ENCODE results near the gene HSD17B2. TPM values are rescaled to one million over a fixed set of nuclear protein-coding genes. Genes with fewer than 3 reads are reported as not detected.

HSD17B2 gene
- total RNA-seq, 2 donors from 2014 or later, result not detected

DNA sequence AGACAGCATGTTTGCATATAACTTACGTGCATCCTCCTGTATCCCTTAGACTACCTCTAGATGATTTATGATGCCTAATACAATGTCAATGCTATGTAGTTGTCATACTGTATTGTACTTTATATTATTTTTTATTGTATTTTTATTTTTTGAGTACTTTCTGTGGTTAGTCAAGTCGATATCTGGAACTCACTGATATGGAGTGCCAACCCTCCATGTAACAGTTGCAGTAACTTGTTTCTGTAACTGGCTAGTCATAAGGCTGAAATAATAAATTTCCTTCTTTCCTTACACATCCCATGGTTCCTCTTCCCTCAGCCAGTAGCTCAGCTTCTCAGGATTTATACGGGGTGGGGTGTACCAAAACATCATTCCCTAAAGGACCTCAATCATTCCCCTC is 111.5 kb downstream of the HSD17B2 start:
- H3K27me3 ChIP-seq (ENCODE audit: control insufficient read depth, insufficient read depth, low read length, poor library complexity, severe bottlenecking), result no peaks in the 10 kb centered on the region
- no peaks in the 10 kb centered on the region for H3K4me1 ChIP-seq (ENCODE audit: control insufficient read depth, insufficient read depth, low read length)
- no peak overlapping the region for H3K9ac ChIP-seq (ENCODE audit: extremely low read depth, low read length, poor library complexity, severe bottlenecking)
- H3K9me3 ChIP-seq (ENCODE audit: control insufficient read depth, low read length), result peaks cover 6% of the 10 kb centered on the region
- no peak overlapping the region for H3K4me3 ChIP-seq (ENCODE audit: low read length)
- H3K27ac ChIP-seq (ENCODE audit: low read depth, low read length), result no peak overlapping the region
- H3K4me3 Mint-ChIP-seq, result no peak overlapping the region
- H3K9me3 Mint-ChIP-seq, result peaks cover 13% of the 10 kb centered on the region
- no peak overlapping the region for H3K27ac Mint-ChIP-seq
- 65% methylated on average over 3 of the region's 3 CpGs; no CpG with 5 or more reads in 1 of the 2 experiments for WGBS, 2 experiments (ENCODE audit: insufficient coverage in 1 of 2, insufficient read length in 1 of 2)
- TF ChIP-seq, protein P1, sequence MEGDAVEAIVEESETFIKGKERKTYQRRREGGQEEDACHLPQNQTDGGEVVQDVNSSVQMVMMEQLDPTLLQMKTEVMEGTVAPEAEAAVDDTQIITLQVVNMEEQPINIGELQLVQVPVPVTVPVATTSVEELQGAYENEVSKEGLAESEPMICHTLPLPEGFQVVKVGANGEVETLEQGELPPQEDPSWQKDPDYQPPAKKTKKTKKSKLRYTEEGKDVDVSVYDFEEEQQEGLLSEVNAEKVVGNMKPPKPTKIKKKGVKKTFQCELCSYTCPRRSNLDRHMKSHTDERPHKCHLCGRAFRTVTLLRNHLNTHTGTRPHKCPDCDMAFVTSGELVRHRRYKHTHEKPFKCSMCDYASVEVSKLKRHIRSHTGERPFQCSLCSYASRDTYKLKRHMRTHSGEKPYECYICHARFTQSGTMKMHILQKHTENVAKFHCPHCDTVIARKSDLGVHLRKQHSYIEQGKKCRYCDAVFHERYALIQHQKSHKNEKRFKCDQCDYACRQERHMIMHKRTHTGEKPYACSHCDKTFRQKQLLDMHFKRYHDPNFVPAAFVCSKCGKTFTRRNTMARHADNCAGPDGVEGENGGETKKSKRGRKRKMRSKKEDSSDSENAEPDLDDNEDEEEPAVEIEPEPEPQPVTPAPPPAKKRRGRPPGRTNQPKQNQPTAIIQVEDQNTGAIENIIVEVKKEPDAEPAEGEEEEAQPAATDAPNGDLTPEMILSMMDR (conservative IDR thresholded peaks at IDR 0.05), result no peak
- H3K27me3 Mint-ChIP-seq (ENCODE audit: insufficient read depth), result no peaks in the 10 kb centered on the region
- DNase-seq, result no peak
- H3K36me3 ChIP-seq (ENCODE audit: control insufficient read depth, insufficient read depth, low read length), result peaks cover 62% of the 10 kb centered on the region
- peaks cover 53% of the 10 kb centered on the region for H3K36me3 Mint-ChIP-seq (ENCODE audit: low read depth)
- no peaks in the 10 kb centered on the region for H3K4me1 Mint-ChIP-seq

DNA sequence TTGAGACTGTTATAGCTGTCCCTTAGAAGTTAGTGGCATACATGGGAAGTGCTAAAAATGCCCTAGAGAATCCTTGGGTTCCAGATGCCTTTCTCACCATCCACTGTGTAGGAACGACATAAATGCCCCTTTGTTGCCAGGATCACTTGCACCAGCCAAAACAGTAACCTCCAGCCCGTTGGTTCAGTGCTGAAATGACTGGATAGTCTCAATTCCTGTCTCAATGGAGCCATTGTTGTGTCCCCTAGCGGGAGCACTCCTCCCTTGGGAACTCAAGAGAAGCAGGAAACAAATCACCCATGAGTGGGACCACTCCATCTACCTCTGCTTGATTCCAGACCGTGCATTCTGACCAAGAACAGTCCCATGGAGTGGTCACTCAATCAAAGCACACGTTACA is 111.9 kb downstream of the HSD17B2 start:
- H3K4me3 ChIP-seq (ENCODE audit: low read length), result no peak overlapping the region
- Mint-ChIP-seq H3K27me3 (ENCODE audit: insufficient read depth) (no peaks in the 10 kb centered on the region), H3K4me1 (no peaks in the 10 kb centered on the region), H3K36me3 (ENCODE audit: low read depth) (peaks cover 51% of the 10 kb centered on the region), H3K27ac (no peak overlapping the region), H3K9me3 (peaks cover 10% of the 10 kb centered on the region), H3K4me3 (no peak overlapping the region)
- peaks cover 6% of the 10 kb centered on the region for H3K9me3 ChIP-seq (ENCODE audit: control insufficient read depth, low read length)
- H3K27ac ChIP-seq (ENCODE audit: low read depth, low read length), result no peak overlapping the region
- H3K27me3 ChIP-seq (ENCODE audit: control insufficient read depth, insufficient read depth, low read length, poor library complexity, severe bottlenecking), result no peaks in the 10 kb centered on the region
- no peak overlapping the region for H3K9ac ChIP-seq (ENCODE audit: extremely low read depth, low read length, poor library complexity, severe bottlenecking)
- TF ChIP-seq, protein P1 (conservative IDR thresholded peaks at IDR 0.05), result no peak
- peaks cover 62% of the 10 kb centered on the region for H3K36me3 ChIP-seq (ENCODE audit: control insufficient read depth, insufficient read depth, low read length)
- DNase-seq, result no peak
- H3K4me1 ChIP-seq (ENCODE audit: control insufficient read depth, insufficient read depth, low read length), result peaks cover 2% of the 10 kb centered on the region
- 97 to 98% methylated on average over 5 of the region's 5 CpGs for WGBS, 2 experiments (ENCODE audit: insufficient coverage in 1 of 2, insufficient read length in 1 of 2)

DNA sequence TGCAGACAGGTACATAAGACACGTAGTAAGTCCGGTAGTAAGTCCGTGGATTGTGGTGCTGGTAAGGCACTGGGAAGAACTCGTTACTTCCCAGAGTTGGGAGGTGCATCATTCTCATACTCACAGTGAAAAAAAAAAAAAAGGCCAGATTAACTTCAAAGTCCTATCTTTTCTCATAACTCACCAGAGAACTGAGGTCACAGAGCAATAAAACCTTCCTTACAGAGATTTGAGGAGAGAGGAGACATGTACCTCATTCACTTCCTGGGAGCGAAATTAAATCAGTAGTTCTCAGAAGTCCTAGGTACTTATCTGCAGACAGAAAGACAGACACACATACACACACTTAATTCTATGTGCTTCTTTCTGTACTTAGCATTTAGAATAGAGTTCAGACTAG is 112.5 kb downstream of the HSD17B2 start:
- DNase-seq, result no peak
- WGBS, 2 experiments (ENCODE audit: insufficient coverage in 1 of 2, insufficient read length in 1 of 2), result 96 to 100% methylated on average over 4 to 5 of the region's 5 CpGs
- no peaks in the 10 kb centered on the region for H3K27me3 Mint-ChIP-seq (ENCODE audit: insufficient read depth)
- peaks cover 51% of the 10 kb centered on the region for H3K36me3 Mint-ChIP-seq (ENCODE audit: low read depth)
- H3K9me3 Mint-ChIP-seq, result peaks cover 10% of the 10 kb centered on the region
- Histone ChIP-seq H3K27ac (ENCODE audit: low read depth, low read length) (no peak overlapping the region), H3K4me3 (ENCODE audit: low read length) (no peak overlapping the region), H3K36me3 (ENCODE audit: control insufficient read depth, insufficient read depth, low read length) (peaks cover 64% of the 10 kb centered on the region), H3K4me1 (ENCODE audit: control insufficient read depth, insufficient read depth, low read length) (peaks cover 6% of the 10 kb centered on the region), H3K27me3 (ENCODE audit: control insufficient read depth, insufficient read depth, low read length, poor library complexity, severe bottlenecking) (no peaks in the 10 kb centered on the region), H3K9ac (ENCODE audit: extremely low read depth, low read length, poor library complexity, severe bottlenecking) (no peak overlapping the region), H3K9me3 (ENCODE audit: control insufficient read depth, low read length) (peaks cover 6% of the 10 kb centered on the region)
- H3K27ac Mint-ChIP-seq, result no peak overlapping the region
- H3K4me3 Mint-ChIP-seq, result no peak overlapping the region
- TF ChIP-seq, protein P1 (conservative IDR thresholded peaks at IDR 0.05), result no peak
- peaks cover 3% of the 10 kb centered on the region for H3K4me1 Mint-ChIP-seq

Other genes starting within 250 kb of the HSD17B2 start
- under 1 TPM in 1 of 2 donors, not detected in 1; 0.15 TPM for gene SDR42E1, start 23.8 kb upstream of the HSD17B2 start, total RNA-seq
- gene MPHOSPH6, start 135.0 kb downstream of the HSD17B2 start, total RNA-seq, result 10 to 100 TPM; 38.6 to 39.1 TPM

Measured in endodermal cell (in vitro differentiated cells).